Measurements from ENCODE around the gene FGB.
A peak's percentile ranks its signal among the peaks of the same experiment; 100 is the strongest.

FGB gene

DNA sequence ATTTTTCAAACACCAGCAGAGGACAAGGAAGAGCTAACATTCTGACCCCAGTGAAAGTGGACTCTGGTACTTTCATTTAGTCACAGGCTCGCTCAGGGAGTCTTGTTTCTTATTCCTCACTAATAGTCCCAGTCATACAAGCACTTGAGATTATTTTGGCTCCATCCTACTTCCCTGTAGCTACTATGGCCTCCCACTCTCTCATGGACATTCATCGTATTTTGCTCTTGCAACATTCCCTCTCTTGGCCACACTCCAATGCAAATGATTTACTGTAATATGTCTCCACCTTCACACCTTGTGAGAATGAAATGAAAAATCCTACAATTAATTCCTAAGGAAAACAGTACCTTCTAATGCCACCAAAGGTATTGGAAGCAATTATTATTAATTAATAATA is 33.9 kb upstream of the FGB start:
- no peak overlapping the region for H3K4me3 ChIP-seq (ENCODE audit: low read depth, low read length)
- TF ChIP-seq CTCF (IDR thresholded peaks at IDR 0.05; ENCODE audit: insufficient read depth, low read depth, low read length, missing control alignments), result no peak
- DNase-seq (ENCODE audit: low read depth), result no peak

DNA sequence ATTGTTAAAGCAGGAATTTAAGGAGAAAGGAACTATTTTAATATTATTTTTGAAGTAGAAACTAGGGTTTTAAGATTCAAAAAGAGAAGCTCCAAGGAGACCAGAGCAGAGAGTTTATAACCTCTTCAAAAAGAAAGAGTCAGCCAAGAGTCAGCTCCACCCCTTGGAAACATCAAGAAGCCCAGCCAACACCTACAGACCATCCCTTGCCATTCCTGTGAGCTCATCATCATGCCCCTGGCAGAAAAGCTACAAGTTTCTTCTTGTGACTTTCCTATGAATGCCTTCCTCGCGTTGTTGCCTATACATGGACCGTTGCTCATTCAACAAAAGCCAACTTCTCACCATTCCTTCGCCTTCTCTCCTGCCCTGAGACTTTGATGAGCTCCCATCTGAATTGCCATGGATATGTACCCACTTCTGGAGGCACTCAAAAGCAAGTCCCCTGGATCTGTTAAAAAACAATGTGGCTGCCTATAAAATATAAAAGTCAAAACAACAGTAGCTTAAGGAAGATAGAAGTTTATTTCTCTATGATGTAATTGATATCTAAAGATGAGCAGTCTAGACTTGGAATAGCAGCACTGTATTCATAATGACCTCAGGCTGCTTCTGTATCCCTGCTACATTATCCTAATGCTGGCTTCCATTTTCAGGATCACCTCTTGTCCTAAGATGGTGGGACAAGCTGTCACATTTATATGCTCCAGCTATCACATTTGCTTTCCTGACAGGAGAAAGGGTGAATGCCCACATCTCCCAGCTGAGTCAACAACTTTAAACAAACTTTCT is 32.9 kb upstream of the FGB start:
- no peak for DNase-seq (ENCODE audit: low read depth)

GRCh38 chr4:154534296-154534695 is 28.5 kb upstream of the FGB start:
- no peak overlapping the region for H3K4me3 ChIP-seq (ENCODE audit: low read depth, low read length)
- no peak for DNase-seq (ENCODE audit: low read depth)
- TF ChIP-seq CTCF (IDR thresholded peaks at IDR 0.05; ENCODE audit: insufficient read depth, low read depth, low read length, missing control alignments), result no peak

More for the DNA sequence above, 32.9 kb upstream of the FGB start:
- TF ChIP-seq CTCF (IDR thresholded peaks at IDR 0.05; ENCODE audit: insufficient read depth, low read depth, low read length, missing control alignments), result no peak
- H3K4me3 ChIP-seq (ENCODE audit: low read depth, low read length), result no peak overlapping the region

- no peak overlapping the region for H3K4me3 ChIP-seq (ENCODE audit: low read depth, low read length)
- DNase-seq (ENCODE audit: low read depth), result no peak
- TF ChIP-seq CTCF (IDR thresholded peaks at IDR 0.05; ENCODE audit: insufficient read depth, low read depth, low read length, missing control alignments), result no peak
Observed at GRCh38 chr4:154542271-154542879, 20.4 kb upstream of the FGB start.

GRCh38 chr4:154545689-154546088 is 17.1 kb upstream of the FGB start:
- TF ChIP-seq CTCF (IDR thresholded peaks at IDR 0.05; ENCODE audit: insufficient read depth, low read depth, low read length, missing control alignments), result no peak
- no peak for DNase-seq (ENCODE audit: low read depth)
- H3K4me3 ChIP-seq (ENCODE audit: low read depth, low read length), result no peak overlapping the region

GRCh38 chr4:154549894-154550790 is 12.7 kb upstream of the FGB start, which contains the start of gene PLRG1:
TSS of gene PLRG1 (minus strand) at chr4:154550400. CDS start at chr4:154550308, 92 bp downstream.
- peak; percentile 96 for DNase-seq (ENCODE audit: low read depth)
- H3K4me3 ChIP-seq (ENCODE audit: low read depth, low read length), result peak within 1 kb of the TSS; percentile 67
- no peak for TF ChIP-seq CTCF (IDR thresholded peaks at IDR 0.05; ENCODE audit: insufficient read depth, low read depth, low read length, missing control alignments)

Data from GM12865 (cell line).